Breast epithelium (tissue), 4 donors: ENCODE data around the gene SNX2. TPM values are rescaled to one million over a fixed set of nuclear protein-coding genes. Genes with fewer than 3 reads are reported as not detected.

ENCODE experiments used
- DNase-seq, 2 donors: peaks; one replicate each; pipeline ENCODE4 v3.0.0-alpha.2; 2019; ENCODE audit warnings: low spot score in 2 of 2
- H3K27ac ChIP-seq, 2 donors: fragments of 200-600 bp; sonication (generic) in 1 of 2; one replicate each; pipeline ENCODE4 v1.5.1; 2016 to 2019; ENCODE audit warnings: mild to moderate bottlenecking in 1 of 2
- H3K27me3 ChIP-seq, 2 donors: fragments of 200-600 bp; sonication (generic) in 1 of 2; one replicate each; pipeline versions ENCODE4 v1.5.1 to v1.6.0; 2017 to 2019; ENCODE audit warnings: control low read depth in 1 of 2, mild to moderate bottlenecking in 1 of 2
- H3K36me3 ChIP-seq: fragments of 200-600 bp; one replicate; pipeline ENCODE4 v1.5.1; 2019
- H3K4me1 ChIP-seq, 2 donors: fragments of 200-600 bp; sonication (generic); one replicate each; pipeline ENCODE4 v1.5.1; 2016 to 2019; ENCODE audit warnings: control low read depth in 1 of 2
- H3K4me3 ChIP-seq, 3 donors: fragments of 200-600 bp; sonication (generic); 1 replicate in 2 of 3; 2 replicates in 1 of 3; pipeline ENCODE4 v1.5.1; 2016 to 2019; ENCODE audit warnings: mild to moderate bottlenecking in 3 of 3, moderate library complexity in 2 of 3
- H3K9me3 ChIP-seq, 2 donors: fragments of 200-600 bp; sonication (generic) in 1 of 2; one replicate each; pipeline ENCODE4 v1.5.1; 2016 to 2019; ENCODE audit warnings: control low read depth in 1 of 2
- POLR2A ChIP-seq: fragments of 450-650 bp; IDR thresholded peaks from one replicate; pipeline ENCODE4 v1.6.1; 2016; ENCODE audit warnings: antibody characterized with exemption, mild to moderate bottlenecking, moderate library complexity
- POLR2AphosphoS5 ChIP-seq, 3 donors: sonication (generic); formaldehyde crosslinking; IDR thresholded peaks; one replicate each; pipeline ENCODE4 v1.6.1; 2017; ENCODE audit warnings: antibody characterized with exemption in 3 of 3
- intact Hi-C: fragments of 100-400 bp; cut with DNase I; formaldehyde crosslinking; loops from one replicate; pipeline ENCODE4 v1.15.1; 2023; ENCODE audit warnings: low total_unique reads
- total RNA-seq, 3 donors: library from RNA; depleted of rRNA; stranded (reverse); fragments of >200 nt; gene quantifications; one replicate each; pipeline ENCODE4 v1.1.0, GENCODE V29; 2016
- TF ChIP-seq, protein P1 (sequence below), 3 donors: fragments of 450-650 bp; IDR thresholded peaks; one replicate each; pipeline ENCODE4 v1.5.1; 2016 to 2017; ENCODE audit warnings: antibody characterized with exemption in 3 of 3, mild to moderate bottlenecking in 3 of 3, moderate library complexity in 3 of 3

Gene SNX2
- total RNA-seq, 3 donors from 2014 or later = 75.7 to 102 (median 79.8) TPM

DNA sequence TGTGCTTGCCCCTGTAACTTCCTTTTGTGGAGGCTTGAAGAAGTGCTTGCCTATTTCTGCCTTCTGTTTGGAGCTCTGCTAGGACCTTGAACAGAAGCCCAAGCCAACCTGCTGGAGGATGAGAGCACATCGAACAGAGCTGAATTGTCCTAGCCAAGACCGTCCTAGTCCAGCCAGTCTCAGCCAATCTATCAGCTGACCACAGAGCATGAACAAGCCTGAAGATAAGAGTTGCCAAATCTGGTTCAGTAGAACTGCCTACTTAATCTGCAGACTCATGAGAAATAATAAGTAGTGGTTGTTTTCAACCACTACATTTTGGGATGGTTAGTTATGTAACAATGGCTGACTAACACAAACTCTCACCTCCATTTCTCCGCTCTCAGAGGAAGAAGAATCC, 4.4 kb upstream of the SNX2 start:
- TF ChIP-seq POLR2A (no peak), POLR2AphosphoS5 (IDR thresholded peaks at IDR 0.05) (no peak)
- TF ChIP-seq, protein P1, sequence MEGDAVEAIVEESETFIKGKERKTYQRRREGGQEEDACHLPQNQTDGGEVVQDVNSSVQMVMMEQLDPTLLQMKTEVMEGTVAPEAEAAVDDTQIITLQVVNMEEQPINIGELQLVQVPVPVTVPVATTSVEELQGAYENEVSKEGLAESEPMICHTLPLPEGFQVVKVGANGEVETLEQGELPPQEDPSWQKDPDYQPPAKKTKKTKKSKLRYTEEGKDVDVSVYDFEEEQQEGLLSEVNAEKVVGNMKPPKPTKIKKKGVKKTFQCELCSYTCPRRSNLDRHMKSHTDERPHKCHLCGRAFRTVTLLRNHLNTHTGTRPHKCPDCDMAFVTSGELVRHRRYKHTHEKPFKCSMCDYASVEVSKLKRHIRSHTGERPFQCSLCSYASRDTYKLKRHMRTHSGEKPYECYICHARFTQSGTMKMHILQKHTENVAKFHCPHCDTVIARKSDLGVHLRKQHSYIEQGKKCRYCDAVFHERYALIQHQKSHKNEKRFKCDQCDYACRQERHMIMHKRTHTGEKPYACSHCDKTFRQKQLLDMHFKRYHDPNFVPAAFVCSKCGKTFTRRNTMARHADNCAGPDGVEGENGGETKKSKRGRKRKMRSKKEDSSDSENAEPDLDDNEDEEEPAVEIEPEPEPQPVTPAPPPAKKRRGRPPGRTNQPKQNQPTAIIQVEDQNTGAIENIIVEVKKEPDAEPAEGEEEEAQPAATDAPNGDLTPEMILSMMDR (IDR thresholded peaks at IDR 0.05) = no peak
- intact Hi-C loops = no loop called here
- no peak overlapping the region for H3K27ac ChIP-seq
- H3K4me3 ChIP-seq = no peak overlapping the region
- H3K4me1 ChIP-seq = no peaks in the 10 kb centered on the region
- no peaks in the 10 kb centered on the region for H3K36me3 ChIP-seq
- no peaks in the 10 kb centered on the region for H3K9me3 ChIP-seq
- DNase-seq = no peak
- no peaks in the 10 kb centered on the region for H3K27me3 ChIP-seq

- intact Hi-C loops = no loop called here
- Histone ChIP-seq H3K9me3 (no peaks in the 10 kb centered on the region), H3K27ac (no peak overlapping the region), H3K36me3 (no peaks in the 10 kb centered on the region), H3K27me3 (no peaks in the 10 kb centered on the region), H3K4me3 (no peak overlapping the region), H3K4me1 (no peaks in the 10 kb centered on the region)
- TF ChIP-seq POLR2A = no peak
- TF ChIP-seq, protein P1 (IDR thresholded peaks at IDR 0.05) = no peak
- no peak for TF ChIP-seq POLR2AphosphoS5 (IDR thresholded peaks at IDR 0.05)
- no peak for DNase-seq
Measured at GRCh38 chr5:122772446-122772845, 2.4 kb upstream of the SNX2 start.

- H3K36me3 ChIP-seq = no peaks in the 10 kb centered on the region
- H3K27me3 ChIP-seq = no peaks in the 10 kb centered on the region
- TF ChIP-seq, protein P1 (IDR thresholded peaks at IDR 0.05) = no peak
- TF ChIP-seq POLR2AphosphoS5 (IDR thresholded peaks at IDR 0.05) (no peak), POLR2A (no peak)
- no peak overlapping the region for H3K4me3 ChIP-seq
- no peaks in the 10 kb centered on the region for H3K9me3 ChIP-seq
- intact Hi-C loops = no loop called here
- H3K4me1 ChIP-seq = no peaks in the 10 kb centered on the region
- DNase-seq = no peak
- peak overlapping the region in 1 of 2 donors; percentile 27 for H3K27ac ChIP-seq
Measured at GRCh38 chr5:122773619-122774018, 1.3 kb upstream of the SNX2 start.

- H3K4me3 ChIP-seq = peak overlapping the region; percentile 83 to 95 (median 94)
- TF ChIP-seq POLR2AphosphoS5 (IDR thresholded peaks at IDR 0.05) (no peak), POLR2A (no peak)
- TF ChIP-seq, protein P1 (IDR thresholded peaks at IDR 0.05) = no peak
- H3K27me3 ChIP-seq = no peaks in the 10 kb centered on the region
- H3K27ac ChIP-seq = peak overlapping the region; percentile 93 to 95
- H3K36me3 ChIP-seq = no peaks in the 10 kb centered on the region
- intact Hi-C loops = no loop called here
- H3K4me1 ChIP-seq = no peaks in the 10 kb centered on the region
- no peak for DNase-seq
- no peaks in the 10 kb centered on the region for H3K9me3 ChIP-seq
Measured at GRCh38 chr5:122774519-122774860, 390 bp upstream of the SNX2 start.

DNA sequence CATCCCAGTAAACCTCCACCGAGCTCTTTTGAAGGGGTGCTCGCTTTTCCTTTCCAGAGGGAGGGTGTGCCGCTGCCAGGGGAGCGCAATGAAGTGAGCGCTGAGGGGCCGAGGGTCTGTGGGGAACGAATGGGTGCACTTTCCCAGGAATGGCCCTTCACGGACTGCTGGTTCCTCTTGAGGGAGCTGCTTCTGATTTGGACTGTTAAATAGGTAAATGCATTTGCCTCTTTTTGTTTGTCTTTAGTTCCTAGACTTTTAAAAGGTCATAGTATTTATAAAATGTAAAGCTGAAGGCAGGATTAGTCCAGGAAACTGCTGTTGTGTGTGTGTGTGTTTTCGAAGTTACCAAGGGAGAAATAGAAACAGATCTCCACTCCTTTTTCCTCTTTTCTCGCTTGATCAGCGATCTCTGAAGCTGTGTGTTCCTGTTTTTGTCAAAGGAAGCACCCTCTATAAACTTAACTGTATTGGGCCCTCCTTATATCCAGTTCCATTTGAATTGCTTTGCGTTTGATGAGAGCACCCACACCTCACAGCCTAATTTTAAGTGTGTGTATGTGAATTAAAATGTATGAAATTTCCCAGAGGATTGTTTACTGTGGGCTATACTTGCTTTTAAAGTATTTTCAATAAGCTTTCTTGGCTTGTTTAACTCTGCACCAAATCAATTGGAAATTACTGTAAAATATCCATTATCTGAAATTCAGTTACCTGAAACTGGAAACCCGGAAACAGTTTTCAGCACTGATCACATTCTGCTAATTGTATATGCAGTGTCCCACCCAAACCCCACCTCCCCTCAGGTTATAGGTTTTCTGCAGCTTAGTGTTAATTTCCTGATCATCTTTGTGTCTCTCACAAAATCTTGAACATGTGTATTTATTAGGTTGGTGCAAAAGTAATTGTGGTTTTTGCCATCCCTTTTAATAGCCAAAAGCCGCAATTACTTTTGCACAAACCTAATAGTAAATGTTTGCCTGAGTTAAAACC, 966 bp downstream of the SNX2 start:
- intact Hi-C loops = no loop called here
- TF ChIP-seq POLR2A = no peak
- TF ChIP-seq, protein P1 (IDR thresholded peaks at IDR 0.05) = no peak
- TF ChIP-seq POLR2AphosphoS5 (IDR thresholded peaks at IDR 0.05) = no peak
- Histone ChIP-seq H3K9me3 (no peaks in the 10 kb centered on the region), H3K27me3 (no peaks in the 10 kb centered on the region), H3K27ac (peak overlapping the region; percentile 93 to 95), H3K4me3 (peak overlapping the region; percentile 83 to 95 (median 94)), H3K4me1 (no peaks in the 10 kb centered on the region), H3K36me3 (no peaks in the 10 kb centered on the region)
- DNase-seq = no peak
